Endodermal cell (in vitro differentiated cells): ENCODE measurements around the gene SEZ6L. TPM values are rescaled to one million over a fixed set of nuclear protein-coding genes. Genes with fewer than 3 reads are reported as not detected.

Source experiments
- DNase-seq: peaks from one replicate; pipeline ENCODE4 v3.0.0-alpha.2; 2017
- H3K27ac ChIP-seq: 2 replicates; pipeline ENCODE4 v1.5.1; 2013; ENCODE audit warnings: mild to moderate bottlenecking, low read depth, low read length, moderate library complexity
- H3K27me3 ChIP-seq: 2 replicates; pipeline ENCODE4 v1.6.1; 2013; ENCODE audit warnings: mild to moderate bottlenecking, low read length, moderate library complexity; ENCODE audit not compliant: insufficient read depth, control insufficient read depth, poor library complexity, severe bottlenecking
- H3K36me3 ChIP-seq: 2 replicates; pipeline ENCODE4 v1.7.0; 2013; ENCODE audit warnings: mild to moderate bottlenecking, low read length, moderate library complexity; ENCODE audit not compliant: control insufficient read depth, insufficient read depth
- H3K4me1 ChIP-seq: one replicate; pipeline ENCODE4 v1.7.0; 2013; ENCODE audit warnings: low read length; ENCODE audit not compliant: control insufficient read depth, insufficient read depth
- H3K4me3 ChIP-seq: 2 replicates; pipeline ENCODE4 v1.5.1; 2013; ENCODE audit warnings: mild to moderate bottlenecking, low read length, moderate library complexity
- H3K9ac ChIP-seq: 2 replicates; pipeline ENCODE4 v1.6.1; 2013; ENCODE audit warnings: mild to moderate bottlenecking, low read length, moderate library complexity; ENCODE audit not compliant: poor library complexity, severe bottlenecking; ENCODE audit errors: extremely low read depth
- H3K9me3 ChIP-seq: 2 replicates; pipeline ENCODE4 v1.6.1; 2013; ENCODE audit warnings: mild to moderate bottlenecking, low read length, moderate library complexity; ENCODE audit not compliant: control insufficient read depth
- H3K27ac Mint-ChIP-seq: 2 replicates; pipeline ENCODE4 v1.8.0; 2020; ENCODE audit warnings: mixed read lengths
- H3K27me3 Mint-ChIP-seq: 2 replicates; pipeline ENCODE4 v1.8.0; 2021; ENCODE audit warnings: mild to moderate bottlenecking, mixed read lengths; ENCODE audit not compliant: insufficient read depth
- H3K36me3 Mint-ChIP-seq: 2 replicates; pipeline ENCODE4 v1.8.0; 2020; ENCODE audit warnings: low read depth, mixed read lengths
- H3K4me1 Mint-ChIP-seq: 2 replicates; pipeline ENCODE4 v1.8.0; 2020; ENCODE audit warnings: mixed read lengths
- H3K4me3 Mint-ChIP-seq: 2 replicates; pipeline ENCODE4 v1.8.0; 2020; ENCODE audit warnings: mild to moderate bottlenecking, moderate library complexity, mixed read lengths
- H3K9me3 Mint-ChIP-seq: 2 replicates; pipeline ENCODE4 v1.8.0; 2020; ENCODE audit warnings: mild to moderate bottlenecking, mixed read lengths
- CTCF ChIP-seq: fragments of 200-600 bp; sonication (generic); conservative IDR thresholded peaks from 2 replicates; pipeline ENCODE4 v1.5.0; 2021; ENCODE audit warnings: antibody characterized with exemption, mild to moderate bottlenecking
- WGBS, 2 experiments: methylation state at CpG; one replicate each; pipeline versions ENCODE4 v1.1.5 to v1.1.7; 2013; ENCODE audit warnings: missing lambda C conversion rate in 2 of 2, mixed read lengths in 1 of 2; ENCODE audit not compliant: insufficient coverage in 1 of 2, insufficient read length in 1 of 2; 5-methylcytosine and 5-hydroxymethylcytosine counted together
- total RNA-seq, 2 donors: library from RNA; stranded (reverse); fragmentation: NEBNext Ultra II Directional in 1 of 2; extraction: Animal tissue kit (Norgen Biotek cat#: 25700) in 1 of 2; gene quantifications; 2 replicates in 1 of 2; 3 replicates in 1 of 2; pipeline ENCODE4 v1.2.1, GENCODE V29; 2021

SEZ6L gene
- total RNA-seq, 2 donors from 2014 or later, result 32.1 to 39.4 TPM

GRCh38 chr22:26359156-26359555 lies 189.9 kb downstream of the SEZ6L start:
- H3K27ac ChIP-seq, result no peak overlapping the region
- no peak for DNase-seq
- Mint-ChIP-seq H3K4me3 (no peak overlapping the region), H3K27ac (no peak overlapping the region), H3K27me3 (peaks cover 15% of the 10 kb centered on the region), H3K9me3 (no peaks in the 10 kb centered on the region), H3K4me1 (peaks cover 3% of the 10 kb centered on the region), H3K36me3 (no peaks in the 10 kb centered on the region)
- no peak overlapping the region for H3K9ac ChIP-seq
- H3K4me1 ChIP-seq, result no peaks in the 10 kb centered on the region
- H3K27me3 ChIP-seq, result no peaks in the 10 kb centered on the region
- no peaks in the 10 kb centered on the region for H3K36me3 ChIP-seq
- no peak overlapping the region for H3K4me3 ChIP-seq
- 94 to 100% methylated on average over 1 to 4 of the region's 4 CpGs for WGBS, 2 experiments
- no peak for TF ChIP-seq CTCF
- no peaks in the 10 kb centered on the region for H3K9me3 ChIP-seq

- Histone ChIP-seq H3K36me3 (no peaks in the 10 kb centered on the region), H3K27ac (no peak overlapping the region), H3K9me3 (no peaks in the 10 kb centered on the region), H3K9ac (peak overlapping the region; percentile 28), H3K27me3 (no peaks in the 10 kb centered on the region), H3K4me3 (peak overlapping the region; percentile 46), H3K4me1 (no peaks in the 10 kb centered on the region)
- no peaks in the 10 kb centered on the region for H3K9me3 Mint-ChIP-seq
- H3K4me3 Mint-ChIP-seq, result peak overlapping the region; percentile 18
- peaks cover 15% of the 10 kb centered on the region for H3K27me3 Mint-ChIP-seq
- peaks cover 3% of the 10 kb centered on the region for H3K4me1 Mint-ChIP-seq
- DNase-seq, result peak; percentile 93
- no peak overlapping the region for H3K27ac Mint-ChIP-seq
- H3K36me3 Mint-ChIP-seq, result no peaks in the 10 kb centered on the region
- TF ChIP-seq CTCF, result peak; percentile 95
- WGBS, 2 experiments, result 18% methylated on average over 12 to 17 of the region's 17 CpGs
Observed at GRCh38 chr22:26360169-26360885, 191.1 kb downstream of the SEZ6L start.

- TF ChIP-seq CTCF, result no peak
- DNase-seq, result no peak
- Mint-ChIP-seq H3K36me3 (peaks cover under 1% of the 10 kb centered on the region), H3K9me3 (no peaks in the 10 kb centered on the region), H3K4me1 (peaks cover 3% of the 10 kb centered on the region), H3K27me3 (peaks cover 15% of the 10 kb centered on the region), H3K4me3 (no peak overlapping the region), H3K27ac (no peak overlapping the region)
- Histone ChIP-seq H3K4me1 (no peaks in the 10 kb centered on the region), H3K9me3 (no peaks in the 10 kb centered on the region), H3K27me3 (no peaks in the 10 kb centered on the region), H3K36me3 (no peaks in the 10 kb centered on the region), H3K27ac (no peak overlapping the region), H3K9ac (no peak overlapping the region), H3K4me3 (no peak overlapping the region)
- 93 to 94% methylated on average over 3 of the region's 3 CpGs for WGBS, 2 experiments
Observed at GRCh38 chr22:26362471-26362870, 193.2 kb downstream of the SEZ6L start.
